Measurements from ENCODE around the gene CNKSR1.
A peak's percentile ranks its signal among the peaks of the same experiment; 100 is the strongest.

Gene CNKSR1

GRCh38 chr1:26180010-26180506, 2.8 kb downstream of the CNKSR1 start:
- peak overlapping the region; percentile 77 for H2AFZ ChIP-seq (ENCODE audit: low read length)
- peaks cover 14% of the 10 kb centered on the region for H3K4me1 ChIP-seq (ENCODE audit: low read length)
- no peaks in the 10 kb centered on the region for H3K9me3 ChIP-seq (replicated peaks; ENCODE audit: insufficient read depth, low read length)
- no peak overlapping the region for H3K4me3 ChIP-seq (ENCODE audit: low read length)
- H3F3A ChIP-seq (ENCODE audit: insufficient read depth, low read length), result no peaks in the 10 kb centered on the region
- peak overlapping the region; percentile 29; the same call in 1 of the 2 replicates for H3K27ac ChIP-seq (ENCODE audit: low read length)
- H3K4me2 ChIP-seq (ENCODE audit: low read depth, low read length), result peak overlapping the region; percentile 63
- H3K9me2 ChIP-seq (replicated peaks; ENCODE audit: insufficient read depth, low read length), result no peaks in the 10 kb centered on the region
- no peaks in the 10 kb centered on the region for H4K20me1 ChIP-seq (ENCODE audit: insufficient read depth, low read length)
- peak overlapping the region; percentile 31; the same call in 1 of the 2 replicates for H3K9ac ChIP-seq (ENCODE audit: low read length)
- DNase-seq, result no peak
- TF ChIP-seq EZH2 (optimal IDR thresholded peaks at IDR 0.05; ENCODE audit: low read depth, low read length) (no peak), CTCF (IDR thresholded peaks at IDR 0.05; ENCODE audit: low read length) (no peak), EZH2phosphoT487 (IDR thresholded peaks at IDR 0.05; ENCODE audit: low read length) (no peak)
- H3K27me3 ChIP-seq (replicated peaks; ENCODE audit: insufficient read depth, low read length), result no peaks in the 10 kb centered on the region
- no peaks in the 10 kb centered on the region for H3K36me3 ChIP-seq (replicated peaks; ENCODE audit: insufficient read depth, low read length)
- H3K79me2 ChIP-seq (ENCODE audit: low read length), result peaks cover 10% of the 10 kb centered on the region

- no peak overlapping the region for H3K27ac ChIP-seq (ENCODE audit: low read length)
- no peak overlapping the region for H3K4me3 ChIP-seq (ENCODE audit: low read length)
- H3K4me1 ChIP-seq (ENCODE audit: low read length), result peaks cover 14% of the 10 kb centered on the region
- H3K9me3 ChIP-seq (replicated peaks; ENCODE audit: insufficient read depth, low read length), result no peaks in the 10 kb centered on the region
- no peak overlapping the region for H2AFZ ChIP-seq (ENCODE audit: low read length)
- H3K27me3 ChIP-seq (replicated peaks; ENCODE audit: insufficient read depth, low read length), result no peaks in the 10 kb centered on the region
- H3K9me2 ChIP-seq (replicated peaks; ENCODE audit: insufficient read depth, low read length), result no peaks in the 10 kb centered on the region
- no peaks in the 10 kb centered on the region for H3K36me3 ChIP-seq (replicated peaks; ENCODE audit: insufficient read depth, low read length)
- H3K9ac ChIP-seq (ENCODE audit: low read length), result no peak overlapping the region
- H3K4me2 ChIP-seq (ENCODE audit: low read depth, low read length), result no peak overlapping the region
- H3F3A ChIP-seq (ENCODE audit: insufficient read depth, low read length), result no peaks in the 10 kb centered on the region
- no peak for DNase-seq
- H3K79me2 ChIP-seq (ENCODE audit: low read length), result peaks cover 10% of the 10 kb centered on the region
- TF ChIP-seq CTCF (IDR thresholded peaks at IDR 0.05; ENCODE audit: low read length), result no peak
- no peak for TF ChIP-seq EZH2 (optimal IDR thresholded peaks at IDR 0.05; ENCODE audit: low read depth, low read length)
- TF ChIP-seq EZH2phosphoT487 (IDR thresholded peaks at IDR 0.05; ENCODE audit: low read length), result no peak
- H4K20me1 ChIP-seq (ENCODE audit: insufficient read depth, low read length), result no peaks in the 10 kb centered on the region
Observed at GRCh38 chr1:26181586-26182382, 4.5 kb downstream of the CNKSR1 start.

- H4K20me1 ChIP-seq (ENCODE audit: insufficient read depth, low read length), result no peaks in the 10 kb centered on the region
- H3K4me3 ChIP-seq (ENCODE audit: low read length), result no peak overlapping the region
- H3K36me3 ChIP-seq (replicated peaks; ENCODE audit: insufficient read depth, low read length), result no peaks in the 10 kb centered on the region
- no peaks in the 10 kb centered on the region for H3K27me3 ChIP-seq (replicated peaks; ENCODE audit: insufficient read depth, low read length)
- H2AFZ ChIP-seq (ENCODE audit: low read length), result no peak overlapping the region
- DNase-seq, result no peak
- no peak overlapping the region for H3K4me2 ChIP-seq (ENCODE audit: low read depth, low read length)
- H3K9ac ChIP-seq (ENCODE audit: low read length), result no peak overlapping the region
- peaks cover 10% of the 10 kb centered on the region for H3K79me2 ChIP-seq (ENCODE audit: low read length)
- H3F3A ChIP-seq (ENCODE audit: insufficient read depth, low read length), result no peaks in the 10 kb centered on the region
- peaks cover 14% of the 10 kb centered on the region for H3K4me1 ChIP-seq (ENCODE audit: low read length)
- H3K27ac ChIP-seq (ENCODE audit: low read length), result no peak overlapping the region
- H3K9me3 ChIP-seq (replicated peaks; ENCODE audit: insufficient read depth, low read length), result no peaks in the 10 kb centered on the region
- H3K9me2 ChIP-seq (replicated peaks; ENCODE audit: insufficient read depth, low read length), result no peaks in the 10 kb centered on the region
- TF ChIP-seq EZH2phosphoT487 (IDR thresholded peaks at IDR 0.05; ENCODE audit: low read length) (no peak), CTCF (IDR thresholded peaks at IDR 0.05; ENCODE audit: low read length) (no peak), EZH2 (optimal IDR thresholded peaks at IDR 0.05; ENCODE audit: low read depth, low read length) (no peak)
Observed at GRCh38 chr1:26182383-26182696, 5.0 kb downstream of the CNKSR1 start.
